HS-5 (cell line): ENCODE data around the gene HIGD1A.

Experiments used
- DNase-seq: peaks from one replicate; pipeline ENCODE4 v3.0.0-alpha.2; 2012; ENCODE audit warnings: low read depth

Gene HIGD1A

DNA sequence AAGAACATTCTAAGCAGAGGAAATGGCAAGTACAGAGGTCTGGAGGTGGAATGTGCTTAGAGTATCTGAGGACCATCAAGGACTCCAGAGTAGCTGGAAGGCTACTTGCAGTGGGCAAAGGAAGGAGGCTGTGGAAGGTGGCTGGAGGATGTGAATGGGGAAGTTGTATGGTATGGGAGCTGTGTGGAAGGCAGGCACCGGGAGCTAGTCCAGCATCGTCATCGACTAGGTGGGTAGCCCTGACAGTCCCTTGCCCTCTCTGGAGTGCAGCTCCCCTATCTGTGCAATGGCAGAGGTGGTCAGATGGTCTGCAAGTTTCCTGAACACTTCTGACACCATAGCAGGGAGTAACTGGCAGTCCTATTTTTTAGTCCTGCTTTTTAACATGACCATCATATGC is 50.5 kb downstream of the HIGD1A start:
- no peak for DNase-seq

DNA sequence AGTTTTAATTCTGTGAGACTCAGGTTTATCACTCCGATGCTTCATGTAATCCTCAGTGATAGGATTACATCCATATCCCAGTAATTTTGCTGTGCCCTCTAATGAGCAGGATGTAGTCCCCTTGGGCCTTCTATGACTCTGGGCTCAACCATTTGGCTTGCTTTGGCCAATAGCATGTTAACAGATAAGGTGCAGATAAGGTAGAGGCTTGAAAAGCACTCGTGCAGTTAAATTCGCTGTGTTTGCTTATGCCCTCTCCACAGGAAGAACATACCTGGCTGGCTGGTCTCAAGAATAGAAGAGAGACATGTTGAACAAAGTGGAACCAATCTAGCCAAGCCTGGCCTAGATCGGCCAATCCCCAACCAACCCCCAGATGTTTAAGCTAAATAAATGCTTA is 51.3 kb downstream of the HIGD1A start:
- DNase-seq: no peak

DNA sequence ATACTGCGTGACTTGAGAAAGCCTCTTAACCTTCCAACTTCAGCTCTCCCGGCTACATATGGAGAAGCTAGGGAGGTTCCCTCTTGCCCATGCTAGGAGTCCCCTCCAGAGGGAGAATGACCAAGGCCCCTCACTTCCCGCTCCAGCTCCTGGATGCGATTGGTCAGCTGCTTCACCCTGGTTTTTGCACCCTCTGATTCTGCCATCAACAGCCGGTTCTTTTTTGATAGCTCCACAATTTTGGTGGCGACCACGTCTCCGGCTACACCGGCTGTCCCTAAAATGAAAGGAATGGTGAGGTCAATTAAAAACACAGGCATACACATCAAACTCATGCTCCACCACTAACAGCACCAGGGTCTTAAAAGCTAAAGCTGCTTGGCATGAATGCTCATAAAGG is 51.8 kb downstream of the HIGD1A start:
- no peak for DNase-seq

DNA sequence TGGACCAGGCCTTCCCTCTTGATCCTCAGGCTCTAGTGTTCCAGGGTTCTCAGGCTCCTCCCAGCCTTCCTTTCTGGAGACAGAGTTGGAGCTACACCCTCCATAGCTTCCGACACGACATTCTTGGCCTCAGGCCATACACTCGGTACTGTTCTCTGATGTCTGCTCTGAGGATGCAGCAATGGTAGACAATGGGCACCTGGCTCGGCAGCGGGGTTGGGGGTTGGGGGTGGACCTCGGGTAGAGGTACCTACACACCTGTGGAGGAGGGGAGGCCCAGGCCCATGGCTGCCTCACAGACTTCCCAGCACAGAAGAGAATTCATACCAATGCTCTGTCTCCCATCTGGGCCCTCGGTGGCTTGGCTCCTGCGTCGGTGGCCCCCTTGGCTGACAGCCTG is 52.7 kb downstream of the HIGD1A start:
- DNase-seq: no peak

DNA sequence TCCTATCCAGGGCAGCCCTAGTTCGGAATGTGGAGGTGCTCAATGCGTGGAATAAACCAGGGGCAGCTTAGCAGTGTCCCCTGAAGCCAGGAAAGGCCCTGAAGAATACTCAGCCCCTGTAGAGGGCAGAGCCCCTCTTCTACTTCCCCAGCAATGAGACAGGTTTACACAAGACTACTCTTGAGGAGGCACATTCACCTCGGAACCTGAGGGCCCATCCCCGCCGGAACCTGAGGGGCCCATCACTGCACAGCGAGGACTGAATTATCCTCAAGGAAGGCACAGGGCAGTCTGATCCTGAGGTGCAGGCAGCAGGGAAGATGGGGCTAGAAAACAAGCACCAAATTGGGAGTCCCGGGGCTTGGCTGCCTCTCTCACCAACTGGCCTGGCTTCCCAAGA is 53.5 kb downstream of the HIGD1A start:
- no peak for DNase-seq

DNA sequence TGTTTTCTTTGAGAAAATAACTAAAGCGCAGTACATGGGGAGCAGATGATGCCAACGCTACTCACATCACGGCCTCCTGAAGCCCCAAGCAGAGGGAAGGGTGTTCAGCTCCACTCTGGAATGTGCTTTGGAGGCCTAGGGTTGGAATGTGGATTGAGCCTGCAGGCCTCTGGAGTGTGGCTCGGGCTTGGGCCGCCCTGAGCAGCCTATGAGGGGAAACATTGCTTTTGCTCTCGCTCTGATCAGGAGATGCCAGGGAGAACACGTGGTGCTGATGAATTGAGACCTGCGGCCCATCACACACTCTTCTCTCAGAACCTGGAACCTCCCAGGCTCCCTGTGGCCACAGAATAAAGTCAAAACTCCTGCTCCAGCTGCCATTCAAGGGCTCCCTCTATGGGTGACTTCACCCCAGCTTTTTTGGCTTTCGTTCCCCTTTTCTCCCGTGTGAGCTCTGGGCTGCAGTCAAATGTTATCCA is 54.5 kb downstream of the HIGD1A start:
- DNase-seq: no peak

DNA sequence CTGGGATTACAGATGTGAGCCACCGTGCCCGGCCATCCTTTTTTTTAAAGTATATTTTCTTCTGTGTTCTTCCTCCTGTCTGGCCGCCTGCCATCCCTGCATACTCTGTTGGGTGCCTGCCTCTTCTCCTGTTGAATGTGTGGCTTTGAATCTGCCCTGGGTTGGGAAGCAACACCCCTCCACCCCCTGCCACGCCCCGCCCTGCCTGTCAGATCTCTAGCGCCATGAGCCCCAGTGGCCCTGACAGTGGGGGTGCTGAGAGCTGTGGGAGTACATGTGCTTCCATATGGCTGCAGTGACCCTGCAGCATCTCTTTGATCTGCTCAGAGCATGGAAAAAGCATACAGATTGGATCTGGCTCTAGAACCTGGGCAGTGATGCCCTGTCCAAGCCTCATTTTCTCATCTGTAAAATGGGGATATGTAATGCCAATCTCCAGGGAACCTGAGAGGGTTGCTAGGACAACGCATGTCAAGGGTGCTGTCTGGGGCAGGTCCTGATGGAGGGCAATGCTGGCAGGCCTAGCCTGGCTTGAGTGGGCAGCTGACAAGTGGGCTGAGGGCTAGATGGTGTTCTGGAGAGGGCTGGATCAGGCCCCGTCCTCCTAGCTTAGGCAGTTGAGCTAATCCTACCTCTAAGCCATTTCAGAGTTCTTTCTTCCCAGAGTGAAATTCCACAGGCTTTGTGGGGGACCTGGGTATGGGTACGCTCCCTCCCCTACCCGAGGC is 55.1 kb downstream of the HIGD1A start:
- no peak for DNase-seq

DNA sequence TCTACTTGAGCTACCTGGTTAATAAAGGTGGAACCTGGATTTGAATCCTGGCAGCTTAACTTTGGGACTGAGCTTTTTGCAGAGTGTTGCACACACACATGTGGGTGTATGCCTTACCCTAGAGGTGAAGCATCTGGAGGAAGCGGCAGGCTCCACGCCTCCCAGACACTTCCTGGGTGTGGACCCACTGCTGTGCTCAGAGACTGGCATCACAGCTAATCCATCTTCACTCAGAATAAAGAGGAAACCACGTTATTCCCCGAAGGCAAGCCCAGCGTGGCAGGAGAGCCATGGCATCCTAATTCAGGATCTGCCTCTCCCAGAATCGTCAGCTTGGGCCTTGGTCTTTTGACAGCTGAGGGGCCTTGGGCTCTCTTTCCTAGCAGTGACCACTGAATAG is 56.7 kb downstream of the HIGD1A start:
- no peak for DNase-seq

DNA sequence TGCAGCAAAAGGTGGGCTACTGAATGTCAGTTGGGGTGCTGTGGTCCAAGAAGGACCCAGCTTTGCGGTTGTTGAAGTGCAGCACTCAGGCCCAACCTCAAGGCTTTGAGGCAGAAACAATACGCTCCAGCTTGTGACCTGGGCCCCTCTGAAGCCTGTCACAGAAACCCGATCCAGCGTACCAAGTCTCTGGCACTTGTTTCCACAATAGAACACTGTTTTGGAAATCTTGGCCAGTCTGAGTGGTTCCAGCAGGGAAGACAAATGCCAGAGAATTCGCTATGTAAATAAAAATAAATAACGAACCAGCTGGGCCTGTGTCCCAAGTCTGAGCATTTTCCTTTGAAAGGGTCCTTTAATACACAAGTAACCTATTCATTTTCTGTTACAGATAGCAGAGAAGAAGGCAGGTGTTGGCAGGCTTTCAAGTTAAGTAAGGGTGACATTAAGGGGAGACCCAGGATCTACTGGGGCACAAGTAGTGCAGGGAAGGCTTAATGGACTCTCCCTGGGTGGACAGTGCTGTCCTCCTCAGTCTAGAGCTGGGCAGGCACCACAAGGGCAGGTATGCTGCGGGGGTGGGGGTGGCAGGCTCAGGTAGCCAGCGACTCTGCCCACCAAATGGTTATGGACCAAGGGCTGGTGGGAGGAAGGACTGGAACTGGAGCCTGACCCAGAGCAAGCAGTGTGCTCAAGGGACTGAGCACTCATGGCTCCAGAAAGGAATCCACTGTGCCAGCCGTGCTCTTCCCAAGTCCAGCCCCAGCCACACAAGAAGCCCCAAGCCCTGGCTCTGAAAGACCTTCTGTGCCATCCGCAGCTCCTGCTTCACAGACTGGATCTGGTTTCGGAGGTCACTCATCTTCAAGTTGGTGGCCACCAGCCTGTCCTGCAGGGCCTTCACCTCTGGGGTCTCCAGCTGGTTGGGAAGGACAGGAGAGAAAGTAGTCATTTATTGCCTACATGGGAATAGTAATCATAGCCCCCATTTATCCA is 57.5 kb downstream of the HIGD1A start:
- no peak for DNase-seq

DNA sequence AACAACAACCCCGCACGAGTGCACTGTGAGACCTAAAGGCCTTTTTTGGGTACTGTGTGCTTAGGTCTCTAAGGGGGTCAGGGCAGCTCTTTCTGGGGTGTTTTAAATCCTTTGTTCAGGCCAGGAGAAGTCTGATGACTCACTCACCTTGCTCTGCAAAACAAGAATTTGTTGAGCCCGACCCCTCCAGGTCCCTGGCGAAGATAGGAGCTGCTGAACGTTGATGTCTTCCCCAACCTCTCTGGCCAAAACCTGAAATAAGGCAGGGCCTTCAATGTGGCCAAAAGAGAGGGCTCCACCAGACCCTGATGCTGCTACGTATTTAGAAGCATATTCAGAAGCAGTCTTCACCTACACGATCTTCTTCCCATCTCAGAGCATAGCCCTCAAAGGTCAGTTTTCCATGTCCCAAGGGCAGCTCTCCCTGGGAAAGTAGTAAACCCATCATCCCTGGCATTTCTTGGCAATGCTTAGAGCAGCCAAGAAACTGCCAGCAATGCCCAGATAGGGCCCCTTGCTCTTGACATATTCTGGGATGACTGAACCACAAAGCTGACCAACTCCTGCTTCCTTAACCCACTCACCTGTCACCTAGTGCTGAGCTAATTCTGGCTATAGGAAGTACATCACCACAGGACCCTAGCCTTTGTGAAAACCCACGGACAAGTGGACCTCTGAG is 58.4 kb downstream of the HIGD1A start:
- no peak for DNase-seq

DNA sequence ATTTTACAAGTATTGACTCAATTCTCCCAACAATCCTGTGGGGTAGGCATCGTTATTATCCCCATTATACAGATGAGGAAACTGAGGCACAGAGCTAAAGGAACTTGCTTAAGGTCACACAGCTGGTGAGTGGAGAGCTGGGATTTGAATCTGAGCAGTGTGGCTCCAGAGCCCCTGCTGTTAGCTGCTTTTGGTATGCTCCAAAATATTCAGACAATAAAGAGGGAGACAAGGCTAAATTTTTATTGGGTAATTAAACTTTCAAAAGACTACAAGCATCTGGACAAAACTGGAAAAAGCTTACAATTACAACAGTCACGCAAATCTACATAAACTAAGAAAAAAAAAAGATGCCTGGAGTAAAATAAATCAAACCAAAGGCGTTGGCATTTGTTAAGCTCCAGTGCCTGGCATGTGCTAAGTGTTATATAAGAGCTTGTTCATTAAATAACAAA is 59.0 kb downstream of the HIGD1A start:
- no peak for DNase-seq

DNA sequence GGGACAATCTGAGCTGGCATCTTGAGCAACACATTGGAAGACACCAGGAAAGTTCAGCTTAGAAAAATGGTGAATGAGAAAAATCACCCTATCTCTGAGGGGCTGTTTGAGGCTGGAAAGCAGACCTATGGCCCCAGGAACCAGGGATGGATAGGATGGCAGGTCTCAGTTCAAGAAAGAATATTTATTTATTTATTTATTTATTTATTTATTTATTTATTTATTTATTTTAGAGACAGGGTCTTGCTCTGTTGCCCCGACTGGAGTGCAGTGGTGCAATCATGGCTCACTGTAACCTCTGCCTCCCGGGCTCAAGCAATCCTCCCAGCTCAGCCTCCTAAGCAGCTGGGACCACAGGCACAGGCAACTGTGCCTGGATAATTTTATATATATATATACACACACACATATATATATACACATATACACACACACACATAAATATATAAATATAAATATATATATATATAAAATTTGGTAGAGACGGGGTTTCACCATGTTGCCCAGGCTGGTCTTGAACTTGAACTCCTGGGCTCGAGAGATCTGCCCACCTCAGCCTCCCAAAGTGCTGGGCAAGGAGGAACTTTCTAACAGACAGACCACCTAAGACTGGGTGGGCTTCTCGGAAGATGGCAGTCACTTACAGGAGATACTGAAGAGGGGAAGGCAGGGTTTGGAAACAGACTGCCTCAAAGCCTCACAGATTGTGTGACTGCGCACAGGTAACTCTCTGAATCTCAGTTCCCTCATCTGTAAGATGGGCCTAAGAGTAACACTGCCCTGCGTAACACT is 60.9 kb downstream of the HIGD1A start:
- no peak for DNase-seq

DNA sequence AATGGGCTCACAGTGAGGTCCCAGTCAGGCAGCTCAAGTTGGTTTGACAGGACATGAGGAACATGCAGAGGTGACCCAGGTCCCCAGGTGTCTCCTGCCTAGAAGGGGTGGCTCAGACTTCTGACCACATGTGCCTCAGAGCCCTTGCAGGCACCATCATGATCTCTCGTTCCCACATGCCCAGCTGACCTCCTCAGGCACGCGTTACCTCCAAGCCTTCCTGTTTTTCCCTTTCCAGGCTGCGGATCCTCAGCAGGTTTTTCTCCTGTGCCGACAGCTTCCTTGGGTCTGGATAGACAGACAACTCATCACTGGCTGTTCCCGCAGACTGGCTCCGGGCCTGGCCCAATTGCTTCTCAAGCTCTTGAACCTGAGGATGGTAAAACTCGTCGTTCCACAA is 61.6 kb downstream of the HIGD1A start:
- no peak for DNase-seq

DNA sequence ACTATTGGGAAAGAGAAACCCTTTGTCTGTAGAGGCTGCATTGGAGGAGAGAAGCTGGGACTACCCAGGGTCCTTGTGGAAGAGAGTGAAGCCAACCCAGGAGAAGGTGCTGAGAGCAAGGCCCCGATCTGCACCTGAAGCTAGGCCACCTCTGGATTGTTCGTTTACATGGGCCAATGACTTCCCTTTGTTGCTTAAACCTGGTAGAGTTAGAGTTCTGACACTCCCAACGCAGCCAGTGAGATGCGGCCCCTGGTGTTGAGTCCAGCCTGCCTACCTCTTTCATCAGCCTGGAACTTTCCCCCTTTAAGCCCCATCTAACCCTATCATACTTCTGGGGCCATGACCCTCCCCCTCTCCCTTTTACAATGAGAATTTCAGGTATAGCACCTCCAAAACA is 62.0 kb downstream of the HIGD1A start:
- no peak for DNase-seq

DNA sequence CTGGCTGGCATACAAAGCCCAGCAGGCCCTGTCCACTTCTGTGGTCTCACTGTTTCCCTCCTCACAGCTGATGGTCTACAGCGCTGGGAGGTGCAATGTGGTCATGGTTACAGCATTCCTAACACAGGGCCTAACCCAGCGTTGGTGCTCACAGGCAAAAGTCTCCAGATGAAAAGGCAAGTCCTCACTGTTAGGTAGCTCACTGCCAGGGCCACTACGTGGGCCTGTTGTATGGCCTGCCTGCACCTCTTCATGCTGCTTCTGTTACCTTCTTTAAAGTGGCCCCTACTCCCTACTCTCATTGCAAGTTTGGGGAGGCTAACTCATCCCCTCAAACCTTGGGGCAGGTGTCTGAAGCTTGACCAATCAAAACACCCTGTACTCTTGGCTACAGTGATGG is 62.5 kb downstream of the HIGD1A start:
- no peak for DNase-seq

DNA sequence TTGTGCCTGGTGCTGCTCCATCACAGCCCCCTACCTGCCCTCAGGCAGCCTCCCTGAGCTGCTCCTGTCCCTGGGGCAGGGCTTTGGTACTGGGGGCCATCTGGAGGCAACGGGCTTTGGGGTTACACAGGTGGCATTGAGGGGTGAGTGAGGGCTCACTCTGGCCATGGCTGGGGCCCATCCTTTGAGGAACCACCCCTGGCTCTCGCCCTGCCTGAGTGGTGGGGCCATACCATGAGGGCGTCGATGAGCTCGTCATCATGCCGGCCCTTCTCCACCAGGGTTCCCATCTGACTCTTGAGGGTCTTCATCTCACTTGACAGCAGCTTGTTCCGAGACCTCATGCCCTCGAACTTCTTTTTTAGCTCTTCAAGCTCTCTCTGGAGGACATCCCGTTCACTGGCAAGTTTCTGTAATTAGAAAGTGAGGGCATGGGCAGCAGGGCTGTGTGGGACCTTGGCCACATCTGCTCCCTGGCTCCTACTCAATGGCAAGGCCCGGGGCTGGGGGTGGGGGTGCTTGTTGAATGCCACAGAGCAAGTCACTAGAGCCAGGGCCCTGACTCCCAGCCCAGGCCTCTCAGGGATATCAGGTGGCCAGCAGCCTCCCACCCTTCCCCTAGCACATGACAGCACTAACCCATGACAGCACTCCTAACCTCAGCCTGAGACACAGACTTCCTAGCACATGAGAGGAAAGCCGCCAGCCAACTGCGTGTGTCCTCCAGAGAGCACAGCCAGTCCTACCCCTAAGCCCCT is 64.7 kb downstream of the HIGD1A start:
- DNase-seq: no peak

DNA sequence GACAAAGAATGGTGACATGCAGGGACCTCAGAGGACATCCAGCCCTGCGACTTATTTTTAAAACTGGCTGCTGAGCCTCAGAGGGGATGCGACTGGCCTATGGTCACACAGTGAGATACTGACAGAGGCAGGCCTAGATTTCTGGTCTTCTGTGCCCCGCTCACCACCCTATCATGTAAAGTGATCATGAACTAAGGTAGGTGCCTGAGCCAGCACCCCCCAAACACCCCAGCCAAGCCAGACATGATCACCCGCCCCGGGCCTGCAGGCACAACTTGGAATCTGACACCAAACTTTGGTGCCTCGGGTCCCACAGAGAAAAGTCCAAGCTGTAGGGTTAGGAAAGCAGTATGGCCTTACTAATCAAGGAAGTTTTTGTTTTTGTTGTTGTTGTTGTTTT is 67.8 kb downstream of the HIGD1A start:
- no peak for DNase-seq

DNA sequence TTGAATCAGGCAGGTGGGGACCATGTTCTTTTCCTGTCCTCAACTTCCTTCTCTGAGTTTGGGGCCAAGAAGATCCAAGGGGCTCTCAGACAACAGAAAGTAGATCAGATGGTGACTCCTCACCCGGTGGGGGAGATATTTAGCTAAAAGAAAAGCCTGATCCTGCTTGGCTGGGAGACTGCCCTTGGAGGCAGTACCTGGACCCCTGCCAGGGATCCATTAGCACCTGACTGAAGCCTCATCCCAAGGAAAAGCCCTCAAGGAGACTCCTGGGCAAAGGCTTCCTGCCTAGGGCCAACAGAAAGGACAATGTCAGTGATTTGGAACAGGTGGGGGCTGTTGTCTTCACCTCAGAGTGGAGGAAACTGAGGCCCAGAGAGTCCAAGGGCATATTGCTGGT is 68.2 kb downstream of the HIGD1A start:
- DNase-seq: no peak

DNA sequence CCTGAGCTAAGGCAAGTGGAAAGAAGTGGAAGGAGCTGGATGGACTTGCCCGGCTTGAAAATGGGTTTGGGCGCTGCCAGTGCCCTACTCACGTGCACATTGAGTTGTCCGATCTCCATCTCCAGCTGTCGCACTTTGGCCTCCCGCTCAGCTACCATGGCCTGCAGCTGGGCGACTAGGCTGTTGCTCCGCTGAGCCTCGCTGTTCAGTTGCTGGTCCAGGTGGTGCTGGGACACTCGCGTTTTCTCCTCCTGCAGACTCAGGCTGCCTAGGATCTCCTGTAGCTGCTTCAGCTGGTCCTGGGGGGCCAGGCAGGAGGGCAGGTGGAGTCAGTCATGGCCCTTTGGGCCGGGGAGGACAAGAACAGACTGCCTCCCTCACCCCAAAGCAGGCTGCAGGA is 68.7 kb downstream of the HIGD1A start:
- no peak for DNase-seq

DNA sequence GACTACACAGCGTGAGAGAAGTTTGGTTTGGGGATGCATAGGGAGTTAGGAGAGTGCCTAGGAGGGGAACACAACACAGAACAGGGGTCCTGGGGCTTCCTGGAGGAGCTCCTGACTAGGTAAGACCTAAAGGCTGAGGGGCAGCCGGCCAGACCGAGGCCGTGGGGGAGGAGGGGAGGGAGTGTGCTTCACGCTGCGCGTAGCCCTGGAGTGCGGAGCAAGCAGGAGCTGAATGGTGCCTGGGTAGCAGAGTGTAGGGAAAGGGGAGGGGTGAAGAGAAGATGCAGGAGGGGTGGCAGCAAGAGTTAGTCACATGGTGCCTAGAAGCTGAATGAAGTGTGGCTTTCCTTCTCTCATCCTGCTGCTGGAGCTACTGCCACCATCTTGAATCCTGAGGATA is 69.3 kb downstream of the HIGD1A start:
- DNase-seq: no peak

DNA sequence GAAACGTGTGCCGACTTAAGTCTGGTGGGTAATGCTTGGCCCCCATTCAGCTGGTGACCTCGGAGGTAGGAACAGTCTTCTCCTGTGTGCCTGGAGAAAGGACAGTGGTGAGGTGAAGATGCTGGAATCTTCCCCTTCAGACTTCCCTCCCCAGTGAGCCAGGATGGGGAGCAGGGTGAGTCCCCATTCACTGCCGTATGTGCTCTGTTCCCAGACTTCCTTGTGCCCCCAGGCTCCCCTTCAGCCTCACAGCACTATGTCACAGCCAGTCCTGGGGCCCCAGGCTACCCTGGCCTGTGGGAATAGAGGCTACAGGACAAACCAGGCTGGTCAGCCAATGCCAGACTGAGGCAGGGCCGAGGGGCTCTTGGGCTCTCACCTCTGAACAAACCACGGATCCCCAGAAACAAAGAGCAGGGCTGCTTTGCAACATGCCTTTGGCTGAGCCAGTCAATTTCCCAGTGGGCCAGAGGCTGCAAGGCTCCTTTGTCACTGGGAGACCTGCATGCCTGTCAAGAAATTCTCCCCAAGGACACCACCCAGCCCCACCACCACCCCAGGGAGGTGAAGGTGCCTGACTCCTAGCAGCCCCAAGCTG is 69.9 kb downstream of the HIGD1A start:
- DNase-seq: no peak
